ENCODE data around the gene HTRA1.

DNA sequence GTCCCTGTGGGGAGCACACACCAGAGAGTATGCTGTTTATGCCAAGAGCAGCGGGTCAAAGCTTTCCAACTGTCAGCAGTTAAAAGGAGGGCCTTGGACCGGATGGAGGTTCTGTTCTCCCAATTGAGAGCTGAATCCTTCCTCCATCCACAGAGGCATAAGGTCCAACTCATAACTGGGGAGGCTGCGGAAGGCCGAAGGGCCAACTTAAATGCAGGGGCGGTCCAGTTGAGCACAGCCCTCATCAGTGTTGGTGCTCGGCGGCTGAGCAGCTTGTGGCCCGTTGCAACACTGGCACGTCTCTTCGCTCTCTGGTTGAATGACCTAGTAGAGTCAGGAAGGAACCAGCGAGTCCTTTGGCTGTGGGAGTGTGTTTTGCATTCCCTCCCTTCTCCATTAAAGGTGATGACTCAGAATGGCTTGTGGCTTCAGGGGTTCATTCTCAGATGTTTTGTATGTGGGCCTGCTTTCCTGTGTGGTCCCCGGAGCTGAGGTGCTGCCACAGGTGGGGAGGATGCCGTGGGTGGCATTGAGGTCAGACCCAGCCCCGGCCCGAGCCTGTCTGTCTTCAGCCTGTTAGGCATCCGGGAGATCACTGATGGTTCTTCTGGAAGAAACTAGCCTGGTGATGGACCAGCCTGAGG lies 54.4 kb downstream of the HTRA1 start:
- TF ChIP-seq CTCF (IDR thresholded peaks at IDR 0.05) (no peak), POLR2A (IDR thresholded peaks at IDR 0.05) (no peak)

All from stomach (tissue), 4 donors.